HepG2 (cell line): ENCODE measurements around the gene DPP7. TPM values are rescaled to one million over a fixed set of nuclear protein-coding genes. Genes with fewer than 3 reads are reported as not detected.

ENCODE experiments used
- DNMT1 ChIP-seq: sonication (generic); formaldehyde crosslinking; IDR thresholded peaks from 2 replicates; pipeline ENCODE4 v1.5.1; 2020; ENCODE audit warnings: mild to moderate bottlenecking, missing genetic modification reagents
- GABPB1 ChIP-seq: IDR thresholded peaks from 2 replicates; pipeline ENCODE4 v1.6.1; 2016; ENCODE audit warnings: mild to moderate bottlenecking, missing genetic modification reagents, moderate library complexity, missing compliant biosample characterization
- HOXA3 ChIP-seq: sonication (generic); formaldehyde crosslinking; IDR thresholded peaks from 2 replicates; pipeline ENCODE4 v1.5.0; 2020; ENCODE audit warnings: missing genetic modification reagents
- KLF9 ChIP-seq: IDR thresholded peaks from 2 replicates; pipeline ENCODE4 v1.6.1; 2016; ENCODE audit warnings: low read depth
- RERE ChIP-seq: IDR thresholded peaks from 2 replicates; pipeline ENCODE4 v1.6.1; 2016; ENCODE audit warnings: low read depth, missing genetic modification reagents, missing compliant biosample characterization
- SETDB1 ChIP-seq: sonication (generic); formaldehyde crosslinking; IDR thresholded peaks from 2 replicates; pipeline ENCODE4 v1.5.1; 2020; ENCODE audit warnings: missing genetic modification reagents, mild to moderate bottlenecking, borderline replicate concordance
- SIX4 ChIP-seq: sonication (generic); formaldehyde crosslinking; IDR thresholded peaks from 2 replicates; pipeline ENCODE4 v1.4.0; 2020; ENCODE audit warnings: missing genetic modification reagents
- SP1 ChIP-seq, 2 experiments: fragments of 450-650 bp in 1 of 2; sonication (generic) in 1 of 2; formaldehyde crosslinking in 1 of 2; IDR thresholded peaks; 2 replicates each; pipeline versions ENCODE4 v1.4.0 to v1.6.1; 2016 to 2020; ENCODE audit warnings: missing genetic modification reagents in 1 of 2
- SRSF9 ChIP-seq: fragments of 200-400 bp; formaldehyde crosslinking; IDR thresholded peaks from 2 replicates; pipeline ENCODE4 v1.6.1; 2018; ENCODE audit warnings: borderline replicate concordance, mild to moderate bottlenecking, low read depth, low read length; ENCODE audit not compliant: insufficient read depth, poor library complexity, severe bottlenecking
- XBP1 ChIP-seq: sonication (generic); formaldehyde crosslinking; IDR thresholded peaks from 2 replicates; pipeline ENCODE4 v1.5.0; 2020; ENCODE audit warnings: missing genetic modification reagents
- ZBTB1 ChIP-seq: sonication (generic); formaldehyde crosslinking; IDR thresholded peaks from 2 replicates; pipeline ENCODE4 v1.4.0; 2020; ENCODE audit warnings: missing genetic modification reagents, borderline replicate concordance
- ZBTB7A ChIP-seq: sonication (generic); formaldehyde crosslinking; IDR thresholded peaks from 2 replicates; pipeline ENCODE4 v1.8.0; 2022; ENCODE audit warnings: mild to moderate bottlenecking, missing genetic modification reagents
- ZNF160 ChIP-seq: sonication (generic); formaldehyde crosslinking; IDR thresholded peaks from 2 replicates; pipeline ENCODE4 v1.8.0; 2022; ENCODE audit warnings: mild to moderate bottlenecking, inconsistent platforms, missing genetic modification reagents
- ZNF205 ChIP-seq: IDR thresholded peaks from 2 replicates; pipeline ENCODE4 v1.6.1; 2018; ENCODE audit warnings: missing biosample characterization, missing genetic modification reagents
- ZNF572 ChIP-seq: sonication (generic); formaldehyde crosslinking; IDR thresholded peaks from 2 replicates; pipeline ENCODE4 v1.5.1; 2020; ENCODE audit warnings: mild to moderate bottlenecking, missing genetic modification reagents
- ZNF724P ChIP-seq: sonication (generic); formaldehyde crosslinking; IDR thresholded peaks from 2 replicates; pipeline ENCODE4 v1.8.0; 2022; ENCODE audit warnings: missing genetic modification reagents, borderline replicate concordance
- polyA plus RNA-seq, 8 experiments: library from polyadenylated mRNA; depleted of rRNA in 3 of 8; stranded (reverse) in 7 of 8; unstranded in 1 of 8; fragments of >200 nt; fragmentation: Illumina TruSeq in 4 of 8; extraction: Trizol in 4 of 8; gene quantifications; 2 replicates each; pipeline versions ENCODE4 v1.2.1 to v1.2.3, GENCODE V29; 2011 to 2016; ENCODE audit warnings: low read depth in 4 of 8, missing spikeins in 1 of 8, mixed read lengths in 1 of 8; ENCODE audit not compliant: insufficient read depth in 1 of 8
- total RNA-seq, 5 experiments: library from RNA; depleted of rRNA; stranded (reverse); fragments of >200 nt; fragmentation: Illumina TruSeq; extraction: Trizol; gene quantifications; 2 replicates each; pipeline ENCODE4 v1.2.3, GENCODE V29; 2016; ENCODE audit warnings: low read depth in 1 of 5
- TF ChIP-seq, protein P1 (sequence below): sonication (generic); formaldehyde crosslinking; IDR thresholded peaks from 2 replicates; pipeline ENCODE4 v1.8.1; 2023; ENCODE audit warnings: missing genetic modification reagents, mild to moderate bottlenecking, borderline replicate concordance
- TF ChIP-seq, protein P2 (sequence below): sonication (generic); formaldehyde crosslinking; IDR thresholded peaks from 2 replicates; pipeline ENCODE4 v1.5.0; 2020; ENCODE audit warnings: missing genetic modification reagents, mild to moderate bottlenecking, borderline replicate concordance
- TF ChIP-seq, protein P3 (sequence below): sonication (generic); formaldehyde crosslinking; IDR thresholded peaks from 2 replicates; pipeline ENCODE4 v1.4.0; 2020; ENCODE audit warnings: missing genetic modification reagents, borderline replicate concordance

The DPP7 gene
- total and polyA plus RNA-seq, 2 of the 13 experiments (the other 11 are each of a cell fraction or from before 2014, with no cell fraction given) = 1.2 to 4.5 TPM

GRCh38 chr9:137129456-137130175 lies 15.1 kb upstream of the DPP7 start (continued):
- TF ChIP-seq, protein P1, sequence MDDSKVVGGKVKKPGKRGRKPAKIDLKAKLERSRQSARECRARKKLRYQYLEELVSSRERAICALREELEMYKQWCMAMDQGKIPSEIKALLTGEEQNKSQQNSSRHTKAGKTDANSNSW (CRISPR knock-in tag) = no peak; the same call in 1 of the 2 replicates
- 0 out of 2 replicates have a peak, but pooled peaks have one; percentile 34 for TF ChIP-seq KLF9 (CRISPR knock-in tag)
- no peak for TF ChIP-seq ZNF160 (CRISPR knock-in tag)
- TF ChIP-seq HOXA3 (CRISPR knock-in tag) = peak; percentile 90
- TF ChIP-seq SRSF9 = no peak
- TF ChIP-seq ZNF724P (CRISPR knock-in tag) = 0 out of 2 replicates have a peak, but pooled peaks have one; percentile 29
- TF ChIP-seq RERE (CRISPR knock-in tag) = no peak
- TF ChIP-seq SIX4 (CRISPR knock-in tag) = no peak
- TF ChIP-seq SETDB1 (CRISPR knock-in tag) = no peak
- TF ChIP-seq, protein P2, sequence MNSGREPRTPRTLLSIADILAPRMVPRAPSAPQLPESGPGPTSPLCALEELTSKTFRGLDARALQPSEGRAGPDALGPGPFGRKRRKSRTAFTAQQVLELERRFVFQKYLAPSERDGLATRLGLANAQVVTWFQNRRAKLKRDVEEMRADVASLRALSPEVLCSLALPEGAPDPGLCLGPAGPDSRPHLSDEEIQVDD (CRISPR knock-in tag) = no peak; the same call in 1 of the 2 replicates
- 0 out of 2 replicates have a peak, but pooled peaks have one; percentile 72 for TF ChIP-seq ZNF572 (CRISPR knock-in tag)
- TF ChIP-seq XBP1 (CRISPR knock-in tag) = no peak
- TF ChIP-seq DNMT1 (CRISPR knock-in tag) = no peak
- peak; percentile 78 for TF ChIP-seq GABPB1 (CRISPR knock-in tag)
- 0 out of 2 replicates have a peak, but pooled peaks have one; percentile 17 for TF ChIP-seq ZBTB1 (CRISPR knock-in tag)
- TF ChIP-seq, protein P3, sequence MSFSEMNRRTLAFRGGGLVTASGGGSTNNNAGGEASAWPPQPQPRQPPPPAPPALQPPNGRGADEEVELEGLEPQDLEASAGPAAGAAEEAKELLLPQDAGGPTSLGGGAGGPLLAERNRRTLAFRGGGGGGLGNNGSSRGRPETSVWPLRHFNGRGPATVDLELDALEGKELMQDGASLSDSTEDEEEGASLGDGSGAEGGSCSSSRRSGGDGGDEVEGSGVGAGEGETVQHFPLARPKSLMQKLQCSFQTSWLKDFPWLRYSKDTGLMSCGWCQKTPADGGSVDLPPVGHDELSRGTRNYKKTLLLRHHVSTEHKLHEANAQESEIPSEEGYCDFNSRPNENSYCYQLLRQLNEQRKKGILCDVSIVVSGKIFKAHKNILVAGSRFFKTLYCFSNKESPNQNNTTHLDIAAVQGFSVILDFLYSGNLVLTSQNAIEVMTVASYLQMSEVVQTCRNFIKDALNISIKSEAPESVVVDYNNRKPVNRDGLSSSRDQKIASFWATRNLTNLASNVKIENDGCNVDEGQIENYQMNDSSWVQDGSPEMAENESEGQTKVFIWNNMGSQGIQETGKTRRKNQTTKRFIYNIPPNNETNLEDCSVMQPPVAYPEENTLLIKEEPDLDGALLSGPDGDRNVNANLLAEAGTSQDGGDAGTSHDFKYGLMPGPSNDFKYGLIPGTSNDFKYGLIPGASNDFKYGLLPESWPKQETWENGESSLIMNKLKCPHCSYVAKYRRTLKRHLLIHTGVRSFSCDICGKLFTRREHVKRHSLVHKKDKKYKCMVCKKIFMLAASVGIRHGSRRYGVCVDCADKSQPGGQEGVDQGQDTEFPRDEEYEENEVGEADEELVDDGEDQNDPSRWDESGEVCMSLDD = no peak
- TF ChIP-seq SP1 (IDR thresholded peaks at IDR 0.05) = no peak
- TF ChIP-seq SP1 (CRISPR knock-in tag; IDR thresholded peaks at IDR 0.05) = peak; percentile 61; the same call in 1 of the 2 replicates
- no peak for TF ChIP-seq ZNF205 (CRISPR knock-in tag)
- no peak for TF ChIP-seq ZBTB7A (CRISPR knock-in tag)
